ENCODE data around the gene SCAI. TPM values are rescaled to one million over a fixed set of nuclear protein-coding genes. Genes with fewer than 3 reads are reported as not detected.
A peak's percentile ranks its signal among the peaks of the same experiment; 100 is the strongest.

SCAI gene
- total and polyA plus RNA-seq, 2 experiments from 2014 or later = 13.3 to 35.0 TPM

- no peak for TF ChIP-seq CREB1 (CRISPR knock-in tag; IDR thresholded peaks at IDR 0.05; ENCODE audit: low read depth)
- TF ChIP-seq ZNF114 (CRISPR knock-in tag; IDR thresholded peaks at IDR 0.05) = no peak
- no peak for TF ChIP-seq POLR2AphosphoS5 (IDR thresholded peaks at IDR 0.05; ENCODE audit: low read depth)
- no peak for TF ChIP-seq CTCF (conservative IDR thresholded peaks at IDR 0.05; ENCODE audit: low read depth in 2 of 2)
- TF ChIP-seq JUNB (IDR thresholded peaks at IDR 0.05; ENCODE audit: unreplicated experiment) = no peak
Measured at GRCh38 chr9:124911766-124912165, 231.6 kb downstream of the SCAI start (continued).

GRCh38 chr9:124908098-124908497 is 235.2 kb downstream of the SCAI start:
- no peak overlapping the region for H3K27ac Mint-ChIP-seq
- no peaks in the 10 kb centered on the region for H3K4me1 ChIP-seq (ENCODE audit: insufficient read depth)
- no peaks in the 10 kb centered on the region for H3F3A ChIP-seq (replicated peaks; ENCODE audit: low read depth)
- peaks cover 6% of the 10 kb centered on the region; the same call in 1 of the 3 replicates for H3K36me3 Mint-ChIP-seq (ENCODE audit: low read depth)
- DNase-seq (ENCODE audit: low spot score) (no peak), ATAC-seq (no peak)
- H3K36me3 ChIP-seq (ENCODE audit: insufficient read depth) = no peaks in the 10 kb centered on the region
- H3K9me3 Mint-ChIP-seq = no peaks in the 10 kb centered on the region
- H3K27ac ChIP-seq (ENCODE audit: low read depth) = 0 out of 2 replicates have a peak overlapping the region, but pooled peaks have one; percentile 22
- no peaks in the 10 kb centered on the region for H4K20me1 ChIP-seq (replicated peaks; ENCODE audit: insufficient read depth)
- H3K4me3 Mint-ChIP-seq = no peak overlapping the region
- H3K4me2 ChIP-seq = no peak overlapping the region
- no peaks in the 10 kb centered on the region for H3K27me3 ChIP-seq (ENCODE audit: insufficient read depth)
- H3K4me1 Mint-ChIP-seq = no peaks in the 10 kb centered on the region
- H3K79me2 ChIP-seq (replicated peaks; ENCODE audit: insufficient read depth) = no peaks in the 10 kb centered on the region
- no peak overlapping the region for H3K4me3 ChIP-seq
- H3K27me3 Mint-ChIP-seq (ENCODE audit: insufficient read depth, low read depth, poor library complexity) = peaks cover 2% of the 10 kb centered on the region
- H2AFZ ChIP-seq = no peak overlapping the region
- no peaks in the 10 kb centered on the region for H3K9me2 ChIP-seq (ENCODE audit: insufficient read depth)
- TF ChIP-seq CREB1 (CRISPR knock-in tag; IDR thresholded peaks at IDR 0.05; ENCODE audit: low read depth) (no peak), STAT1 (IDR thresholded peaks at IDR 0.05; ENCODE audit: unreplicated experiment) (no peak), NANOG (IDR thresholded peaks at IDR 0.05; ENCODE audit: borderline replicate concordance) (no peak), EZH2phosphoT487 (IDR thresholded peaks at IDR 0.05; ENCODE audit: unreplicated experiment) (no peak), ZNF462 (CRISPR knock-in tag; IDR thresholded peaks at IDR 0.05) (no peak), CTCF (conservative IDR thresholded peaks at IDR 0.05; ENCODE audit: low read depth in 2 of 2) (no peak), EZH2 (IDR thresholded peaks at IDR 0.05; ENCODE audit: low read depth, unreplicated experiment) (no peak), POLR2AphosphoS5 (IDR thresholded peaks at IDR 0.05; ENCODE audit: low read depth) (no peak), JUNB (IDR thresholded peaks at IDR 0.05; ENCODE audit: unreplicated experiment) (no peak), ZNF331 (CRISPR knock-in tag; IDR thresholded peaks at IDR 0.05; ENCODE audit: low read depth) (no peak), ZNF114 (CRISPR knock-in tag; IDR thresholded peaks at IDR 0.05) (no peak)
